CD1c-positive myeloid dendritic cell (primary cell): Measurements from ENCODE around the gene RASGRP4.

Experiments
- DNase-seq: peaks from one replicate; pipeline ENCODE4 v3.0.0-alpha.2; 2016; ENCODE audit errors: extremely low spot score

The RASGRP4 gene

GRCh38 chr19:38389101-38389925, 36.7 kb downstream of the RASGRP4 start:
- peak; percentile 25 for DNase-seq

- no peak for DNase-seq
These were observed 37.5 kb downstream of the RASGRP4 start, which contains the start of gene SPRED3 for GRCh38 chr19:38388349-38389100. Gene SPRED3, plus strand, starts transcription at chr19:38388697. Its CDS starts 1,606 bp downstream, at chr19:38390303.

DNA sequence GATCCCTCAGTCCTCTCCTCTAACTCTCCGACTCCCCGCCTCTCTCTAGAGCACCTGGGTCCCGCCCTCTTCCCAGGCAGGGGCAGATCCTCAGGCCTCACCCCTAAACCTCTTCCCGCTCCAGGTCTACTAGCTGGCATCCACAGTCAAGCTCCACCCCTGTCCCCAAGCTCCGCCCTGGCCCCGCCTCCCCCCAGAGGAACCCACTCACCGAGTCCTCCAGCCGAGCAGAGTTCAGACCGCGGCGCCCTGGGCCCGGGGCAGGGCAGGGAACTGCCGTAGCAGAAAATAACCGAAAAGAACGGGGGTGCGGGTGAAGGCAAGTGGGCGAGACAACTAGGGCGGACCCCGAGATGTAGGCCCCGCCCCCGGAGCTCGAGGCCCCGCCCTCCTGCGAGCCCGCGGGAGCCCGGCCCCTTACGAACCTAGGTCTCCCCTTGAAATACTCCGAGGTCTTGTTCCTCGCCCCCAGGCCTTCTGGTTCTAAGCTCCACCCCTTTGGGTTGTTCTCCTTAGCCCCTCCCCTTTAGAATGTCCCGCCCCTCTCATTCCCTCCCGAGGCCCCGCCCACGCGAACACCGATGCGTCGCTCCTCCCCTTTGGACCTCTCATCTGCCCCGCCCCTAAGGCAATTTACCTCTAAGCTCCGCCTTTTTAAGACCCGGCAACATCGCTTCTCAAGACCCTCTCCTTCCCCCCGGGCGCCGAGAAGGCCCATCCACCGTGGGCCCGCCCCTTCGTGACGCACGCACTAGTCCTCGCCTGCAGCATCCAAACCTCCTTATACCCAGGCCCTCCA, 38.3 kb downstream of the RASGRP4 start, which contains the start of gene GGN:
TSS of gene GGN (minus strand) at position 485 of the 799 bp plus-strand sequence. CDS start 773 bp downstream, outside the sequence.
- DNase-seq, result peak; percentile 76

DNA sequence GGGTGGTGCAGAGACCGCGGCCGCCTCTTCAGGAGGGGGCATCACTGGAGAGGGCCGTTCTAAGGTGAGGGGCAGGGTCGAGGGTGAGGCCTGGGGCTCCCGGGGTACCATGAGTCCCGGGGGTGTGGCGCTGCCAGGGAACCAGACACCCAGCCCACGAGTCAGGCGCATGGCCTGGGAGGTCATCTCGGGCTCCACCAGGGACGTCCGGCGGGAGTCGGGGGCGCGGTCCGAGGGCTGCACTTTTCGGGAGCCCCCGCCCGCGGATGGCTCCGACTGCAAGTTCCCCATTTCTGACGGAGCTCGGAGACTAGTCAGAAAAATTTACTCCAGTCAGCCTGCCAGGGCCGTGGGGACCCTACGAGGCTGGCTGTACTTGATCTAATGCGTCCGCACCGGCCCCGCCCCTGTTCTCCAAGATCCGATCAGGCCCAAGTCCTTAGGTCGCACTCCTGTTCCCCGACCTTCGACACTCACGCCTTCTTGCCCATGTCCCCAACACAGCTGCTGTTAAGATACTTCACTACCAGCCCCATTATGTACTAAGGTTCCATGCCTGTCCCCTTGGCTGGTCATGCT, 39.0 kb downstream of the RASGRP4 start:
- DNase-seq, result peak; percentile 79

DNA sequence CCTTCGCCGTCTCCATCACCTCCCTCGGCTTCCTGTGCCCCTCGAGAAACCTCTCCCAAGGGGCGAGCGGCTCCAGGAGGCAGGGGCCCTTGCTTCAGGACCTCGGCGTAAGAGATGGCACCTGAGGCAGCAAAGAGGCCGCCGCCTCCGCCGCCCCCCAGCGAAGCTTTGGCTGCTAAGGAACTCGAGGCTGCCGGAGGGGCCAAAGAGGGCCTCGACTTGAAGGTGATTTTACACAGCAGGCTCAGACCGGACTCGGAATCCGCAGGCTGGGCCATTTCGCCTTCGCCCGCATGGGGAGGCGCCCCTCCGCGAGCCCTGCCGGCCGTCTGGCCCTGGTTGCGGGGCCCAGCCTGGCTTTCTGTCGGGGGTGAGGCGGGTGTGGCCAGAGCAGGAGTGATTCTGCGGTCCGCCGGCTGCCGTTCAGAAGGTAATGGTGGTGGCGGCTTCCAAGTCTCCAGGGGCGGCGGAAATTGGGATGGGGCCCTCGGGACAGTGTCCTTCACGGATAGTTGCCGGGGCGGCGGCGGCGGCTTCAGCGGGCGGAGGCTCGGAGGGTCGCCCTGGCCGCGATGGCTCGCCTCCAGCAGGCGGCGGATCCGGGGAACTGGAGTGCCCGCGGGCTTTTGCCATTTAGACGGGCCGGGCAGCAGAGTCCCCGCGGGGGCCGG, 39.6 kb downstream of the RASGRP4 start:
- no peak for DNase-seq

DNA sequence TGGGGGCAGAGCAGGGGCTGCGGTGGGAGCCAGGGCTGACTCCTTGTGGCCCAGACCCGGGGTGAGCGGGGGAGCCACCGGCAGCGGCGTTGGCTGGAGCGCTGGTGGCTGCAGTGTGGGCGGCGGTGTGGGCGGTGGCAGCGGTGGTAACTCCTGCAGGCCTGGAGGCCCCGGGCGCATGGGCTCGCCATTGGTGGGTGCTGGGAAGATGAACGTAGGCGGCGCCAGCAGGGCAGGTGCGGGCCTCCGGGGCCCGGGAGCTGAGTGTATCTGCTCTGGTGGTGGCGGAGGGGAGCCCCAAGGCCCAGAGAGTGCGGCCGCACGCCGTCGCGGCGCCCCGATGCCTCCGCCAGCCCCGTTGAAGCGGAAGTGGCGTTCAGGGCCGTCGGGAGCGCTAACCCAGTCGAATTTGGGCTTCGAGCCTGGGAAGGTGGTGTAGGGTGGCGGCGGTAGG, 40.2 kb downstream of the RASGRP4 start:
- DNase-seq, result no peak

DNA sequence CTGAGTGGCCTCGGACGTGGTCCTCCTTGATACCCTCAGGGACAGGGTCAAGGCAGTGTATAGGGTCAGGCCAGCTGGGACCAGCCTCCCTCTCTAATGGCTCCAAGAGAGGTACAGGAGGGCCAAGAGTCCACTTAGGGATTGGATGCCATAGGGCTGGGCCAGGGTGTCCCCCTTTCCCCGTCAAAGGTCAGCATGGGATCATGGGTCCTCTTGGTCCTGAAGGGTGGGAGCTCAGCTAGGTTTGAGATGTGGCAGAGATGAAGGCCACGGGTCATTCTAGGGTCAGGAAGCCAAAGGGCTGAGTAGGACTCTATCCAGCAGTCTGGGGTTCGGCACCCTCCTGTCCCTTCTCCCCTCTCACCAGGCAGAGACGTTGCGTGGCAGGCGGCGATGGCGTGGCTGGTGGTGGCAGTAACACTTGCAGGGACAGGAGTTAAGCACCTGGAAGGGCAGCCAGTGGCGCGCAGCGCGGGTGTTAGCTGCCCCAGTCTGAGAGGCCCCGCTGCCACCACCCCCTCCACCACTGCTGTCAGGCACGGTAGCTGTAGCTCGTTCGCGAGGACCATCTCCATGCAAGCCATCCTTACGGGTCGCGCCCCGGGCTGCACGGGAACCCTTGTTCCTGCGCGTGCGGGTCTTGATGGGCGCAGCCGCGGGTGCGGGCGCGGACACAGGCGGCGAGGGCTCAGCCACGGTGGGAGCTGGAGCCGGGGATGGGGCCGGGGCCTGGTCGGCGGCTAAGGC, 40.8 kb downstream of the RASGRP4 start:
- DNase-seq, result no peak

GRCh38 chr19:38384209-38385027, 41.6 kb downstream of the RASGRP4 start:
- DNase-seq, result no peak

DNA sequence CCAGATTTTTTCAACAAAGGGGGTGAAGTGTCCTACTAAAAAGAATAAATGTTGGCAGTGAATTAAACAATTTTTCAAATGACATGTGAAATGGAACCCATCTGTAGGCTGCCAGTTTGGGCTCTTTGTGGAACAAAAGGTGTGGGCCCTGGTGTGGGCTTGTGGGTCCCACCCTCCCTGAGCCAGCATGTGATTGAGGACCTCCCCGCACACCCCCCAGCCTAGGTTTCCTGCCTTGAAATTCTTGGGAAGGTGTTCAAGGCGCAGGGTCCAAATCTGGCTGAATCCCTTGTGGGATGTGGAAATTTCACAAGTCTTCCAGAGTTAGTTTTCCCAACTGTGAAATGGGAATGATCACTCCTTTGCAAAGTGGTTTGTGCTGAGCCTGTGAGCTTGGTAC, 42.3 kb downstream of the RASGRP4 start:
- no peak for DNase-seq

- no peak for DNase-seq
These were observed 42.8 kb downstream of the RASGRP4 start for GRCh38 chr19:38383184-38383583.

DNA sequence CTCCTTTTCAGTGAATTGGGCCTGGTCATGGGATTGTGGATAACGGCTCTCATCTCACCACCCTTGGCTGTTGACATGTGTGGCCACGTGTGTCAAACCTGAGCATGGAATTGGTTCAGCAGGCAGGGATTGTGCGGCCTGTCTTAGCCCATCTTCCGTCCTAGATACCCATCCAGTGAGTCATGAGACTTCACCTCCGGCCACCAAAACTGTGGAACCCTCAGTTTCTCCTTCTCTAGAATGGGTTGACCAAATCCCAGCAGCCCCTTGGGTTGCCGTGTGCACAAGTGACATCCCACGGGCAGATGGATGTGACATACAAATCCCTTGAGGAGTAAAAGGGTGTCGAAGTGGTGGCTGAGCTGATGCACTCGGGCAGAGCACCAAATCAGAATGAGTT, 44.9 kb downstream of the RASGRP4 start:
- no peak for DNase-seq

DNA sequence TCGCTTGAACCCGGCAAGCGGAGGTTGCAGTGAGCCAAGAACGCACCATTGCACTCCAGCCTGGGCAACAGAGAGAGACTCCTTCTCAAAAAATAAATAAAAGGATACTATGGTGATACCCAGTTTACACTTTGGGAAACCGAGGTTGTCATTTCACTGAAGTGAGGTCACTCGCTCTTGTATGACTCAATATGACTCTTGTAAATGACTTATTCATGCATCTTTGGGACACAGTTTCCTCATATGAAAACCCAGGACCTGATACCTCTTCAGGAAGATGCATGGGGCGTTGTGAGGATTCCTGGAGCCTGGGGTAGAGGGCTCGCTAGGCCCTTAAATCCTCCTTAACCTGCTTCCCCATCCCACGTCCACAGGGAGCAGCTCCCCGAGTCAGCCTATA, 47.2 kb downstream of the RASGRP4 start:
- DNase-seq, result no peak

GRCh38 chr19:38377052-38377451, 49.0 kb downstream of the RASGRP4 start:
- DNase-seq, result no peak

- DNase-seq, result no peak
These were observed 49.4 kb downstream of the RASGRP4 start for GRCh38 chr19:38376576-38376975.

DNA sequence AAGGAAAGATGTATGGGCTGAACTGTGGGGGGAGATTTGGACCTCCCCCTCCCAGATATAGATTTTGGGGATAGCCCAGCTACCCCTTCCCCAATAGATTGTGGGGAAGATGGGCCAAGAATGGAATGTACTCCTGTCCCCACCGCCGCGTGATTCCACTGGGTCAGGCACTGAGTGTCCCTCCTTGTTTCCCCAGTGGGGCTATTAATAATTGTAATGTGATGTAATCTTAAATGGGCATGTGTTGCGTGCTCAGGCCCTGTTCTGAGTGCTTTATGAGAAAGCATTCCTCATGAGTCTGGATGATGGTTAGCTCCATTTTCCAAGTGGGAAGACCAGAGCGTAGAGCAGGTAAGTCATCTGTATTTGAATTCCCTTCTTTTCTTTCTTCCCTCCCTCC, 50.3 kb downstream of the RASGRP4 start:
- no peak for DNase-seq

- DNase-seq, result no peak
These were observed 50.9 kb downstream of the RASGRP4 start for GRCh38 chr19:38375098-38375493.

- DNase-seq, result peak; percentile 99
These were observed 51.5 kb downstream of the RASGRP4 start, which contains the start of gene PSMD8 for GRCh38 chr19:38374332-38375097. Gene PSMD8, plus strand, starts transcription at chr19:38374571. Its CDS starts 31 bp downstream, at chr19:38374602.

DNA sequence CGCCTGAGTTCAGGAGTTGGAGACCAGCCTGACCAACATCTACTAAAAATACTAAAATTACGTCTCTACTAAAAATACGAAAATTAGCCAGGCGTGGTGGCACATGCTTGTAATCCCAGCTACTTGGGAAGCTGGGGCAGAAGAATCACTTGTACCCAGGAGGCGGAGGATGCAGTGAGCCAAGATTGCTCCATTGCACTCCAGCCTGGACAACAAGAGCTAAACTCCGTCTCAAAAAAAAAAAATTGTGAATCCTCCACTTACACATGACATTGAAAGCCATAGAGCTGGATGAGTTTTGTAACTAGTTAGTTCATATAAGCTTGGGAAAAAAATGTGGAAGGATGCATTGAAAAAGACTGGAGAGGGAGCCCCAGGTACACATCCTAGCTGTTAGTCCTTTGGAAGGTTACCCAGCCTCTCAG, 52.1 kb downstream of the RASGRP4 start:
- no peak for DNase-seq
